Caco-2 (cell line): ENCODE data around the gene GPBP1L1. TPM values are rescaled to one million over a fixed set of nuclear protein-coding genes. Genes with fewer than 3 reads are reported as not detected.

Experiments used
- BruUV-seq: library from RNA; stranded (reverse); fragments of 400-500 nt; replicated peaks from 2 replicates; lab custom pipeline; 2021; lab: Mats Ljungman, UMichigan
- CTCF ChIA-PET: fragments of 300-600 bp; sonication (Branson Sonifier 250); formaldehyde crosslinking; loops from one replicate; lab custom pipeline; 2022; ENCODE audit warnings: antibody characterized with exemption; lab: Charles Lee
- POLR2A ChIA-PET: fragments of 300-600 bp; sonication (Branson Sonifier 250); formaldehyde crosslinking; loops from one replicate; lab custom pipeline; 2022; ENCODE audit warnings: antibody characterized with exemption; lab: Charles Lee
- DNase-seq, 2 experiments: peaks; one replicate each; pipeline versions ENCODE4 v3.0.0 to v3.0.0-alpha.2; 2020 to 2022
- H3K27me3 ChIP-seq: replicated peaks from 2 replicates; pipeline ENCODE4 v1.6.0; 2011; ENCODE audit warnings: low read length; ENCODE audit not compliant: control insufficient read depth, insufficient read depth
- H3K36me3 ChIP-seq: 2 replicates; pipeline ENCODE4 v1.5.1; 2011; ENCODE audit warnings: low read length; ENCODE audit not compliant: control insufficient read depth, insufficient read depth
- H3K4me1 ChIP-seq: fragments of 250-450 bp; sonication (Bioruptor Pico); 2 replicates; pipeline ENCODE4 v1.5.1; 2020; ENCODE audit warnings: mild to moderate bottlenecking
- H3K4me3 ChIP-seq: 2 replicates; pipeline ENCODE4 v1.5.1; 2011; ENCODE audit warnings: low read depth, mild to moderate bottlenecking, control low read depth, low read length
- H3K9me3 ChIP-seq: fragments of 250-450 bp; sonication (Bioruptor Pico); 2 replicates; pipeline ENCODE4 v1.5.1; 2020; ENCODE audit warnings: mild to moderate bottlenecking, moderate library complexity
- H3K27ac Mint-ChIP-seq: one replicate; pipeline ENCODE4 v1.8.0; 2022; ENCODE audit warnings: mixed read lengths; ENCODE audit not compliant: unreplicated experiment
- H3K27me3 Mint-ChIP-seq: one replicate; pipeline ENCODE4 v1.8.0; 2022; ENCODE audit warnings: mixed read lengths; ENCODE audit not compliant: insufficient read depth, unreplicated experiment
- H3K36me3 Mint-ChIP-seq: one replicate; pipeline ENCODE4 v1.8.0; 2022; ENCODE audit warnings: mild to moderate bottlenecking, mixed read lengths; ENCODE audit not compliant: insufficient read depth, unreplicated experiment
- H3K4me1 Mint-ChIP-seq: one replicate; pipeline ENCODE4 v1.8.0; 2022; ENCODE audit warnings: low read depth, mixed read lengths; ENCODE audit not compliant: unreplicated experiment
- H3K4me3 Mint-ChIP-seq: one replicate; pipeline ENCODE4 v1.8.0; 2022; ENCODE audit warnings: mild to moderate bottlenecking, moderate library complexity, mixed read lengths; ENCODE audit not compliant: unreplicated experiment
- H3K9me3 Mint-ChIP-seq: one replicate; pipeline ENCODE4 v1.8.0; 2022; ENCODE audit warnings: mixed read lengths; ENCODE audit not compliant: unreplicated experiment
- intact Hi-C: fragments of 100-400 bp; cut with micrococcal nuclease; formaldehyde crosslinking; loops from one replicate; pipeline ENCODE4 v1.10.0; 2022; ENCODE audit not compliant: unreplicated experiment
- total RNA-seq: library from RNA; stranded (reverse); gene quantifications from 2 replicates; pipeline ENCODE4 v1.2.3, GENCODE V29; 2022
- TF ChIP-seq, protein P1 (sequence below), 2 experiments: fragments of 200-600 bp in 1 of 2; IDR thresholded peaks; 1 replicate in 1 of 2; 2 replicates in 1 of 2; pipeline versions ENCODE4 v1.5.1 to v1.8.0; 2011 to 2022; ENCODE audit warnings: antibody characterized with exemption in 1 of 2, control low read depth in 1 of 2, inconsistent platforms in 1 of 2, low read depth in 1 of 2, low read length in 1 of 2, mild to moderate bottlenecking in 1 of 2, moderate library complexity in 1 of 2; ENCODE audit not compliant: insufficient read depth in 1 of 2, severe bottlenecking in 1 of 2, unreplicated experiment in 1 of 2

The GPBP1L1 gene
- total RNA-seq, 1 experiment from 2014 or later, result 61.8 TPM

DNA sequence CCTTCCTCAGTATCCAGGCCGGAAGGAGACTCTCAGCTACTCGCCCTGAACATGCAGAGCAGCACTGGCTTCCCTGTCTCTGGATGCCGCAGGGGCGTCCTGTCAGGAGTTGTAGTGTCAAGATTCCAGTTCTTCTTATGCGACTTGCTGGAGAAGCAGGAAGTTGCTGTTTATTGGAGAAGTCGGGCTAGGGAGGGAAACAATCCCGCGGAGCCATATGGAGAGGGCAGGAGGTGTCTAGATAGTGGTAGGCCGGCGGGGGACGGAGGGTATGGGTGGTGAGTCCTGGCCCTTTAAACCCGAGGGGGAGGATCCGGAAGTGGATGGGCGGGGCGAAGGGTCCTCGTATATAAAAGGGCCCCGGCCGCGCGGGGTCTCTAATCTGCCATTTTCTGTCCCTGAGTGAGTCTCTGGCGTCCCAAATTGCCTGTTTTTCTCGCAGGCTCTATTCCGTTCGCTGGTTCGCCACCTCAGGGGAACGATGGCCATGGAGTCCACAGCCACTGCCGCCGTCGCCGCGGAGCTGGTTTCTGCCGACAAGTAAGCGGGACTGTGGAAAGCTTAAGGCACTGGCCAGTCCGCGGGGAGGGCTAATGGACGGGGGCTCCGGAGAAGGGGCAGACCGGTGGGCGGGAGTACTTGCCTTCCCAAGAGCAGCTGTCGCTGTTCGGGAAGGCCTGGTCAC is 102.5 kb downstream of the GPBP1L1 start, which contains the start of gene NASP:
Gene NASP (plus strand): TSS at position 376 of the 685 bp plus-strand sequence. CDS start 106 bp downstream, at position 482.
- 0 out of 2 replicates have a peak, but pooled peaks cover 4% of the 10 kb centered on the region for H3K4me1 ChIP-seq
- TF ChIP-seq, protein P1, sequence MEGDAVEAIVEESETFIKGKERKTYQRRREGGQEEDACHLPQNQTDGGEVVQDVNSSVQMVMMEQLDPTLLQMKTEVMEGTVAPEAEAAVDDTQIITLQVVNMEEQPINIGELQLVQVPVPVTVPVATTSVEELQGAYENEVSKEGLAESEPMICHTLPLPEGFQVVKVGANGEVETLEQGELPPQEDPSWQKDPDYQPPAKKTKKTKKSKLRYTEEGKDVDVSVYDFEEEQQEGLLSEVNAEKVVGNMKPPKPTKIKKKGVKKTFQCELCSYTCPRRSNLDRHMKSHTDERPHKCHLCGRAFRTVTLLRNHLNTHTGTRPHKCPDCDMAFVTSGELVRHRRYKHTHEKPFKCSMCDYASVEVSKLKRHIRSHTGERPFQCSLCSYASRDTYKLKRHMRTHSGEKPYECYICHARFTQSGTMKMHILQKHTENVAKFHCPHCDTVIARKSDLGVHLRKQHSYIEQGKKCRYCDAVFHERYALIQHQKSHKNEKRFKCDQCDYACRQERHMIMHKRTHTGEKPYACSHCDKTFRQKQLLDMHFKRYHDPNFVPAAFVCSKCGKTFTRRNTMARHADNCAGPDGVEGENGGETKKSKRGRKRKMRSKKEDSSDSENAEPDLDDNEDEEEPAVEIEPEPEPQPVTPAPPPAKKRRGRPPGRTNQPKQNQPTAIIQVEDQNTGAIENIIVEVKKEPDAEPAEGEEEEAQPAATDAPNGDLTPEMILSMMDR (IDR thresholded peaks at IDR 0.05; ENCODE audit: insufficient read depth in 1 of 2, low read depth in 1 of 2, low read length in 1 of 2, severe bottlenecking in 1 of 2, unreplicated experiment in 1 of 2), result no peak
- H3K36me3 ChIP-seq, result no peaks in the 10 kb centered on the region
- POLR2A ChIA-PET, result interaction anchor here (0.8 to 1.3 kb wide), 8 partner anchors 33 to 280 kb away, joined by 3 to 9 read pairs (median 4); partner anchors contain the start of genes AKR1A1, GPBP1L1, PRDX1 and TESK2
- H3K9me3 ChIP-seq, result no peaks in the 10 kb centered on the region
- TSS peak; percentile 51 for BruUV-seq
- no peaks in the 10 kb centered on the region for H3K27me3 Mint-ChIP-seq
- peak; percentile 85 to 90 for DNase-seq
- H3K9me3 Mint-ChIP-seq, result no peaks in the 10 kb centered on the region
- peak within 1 kb of the TSS; percentile 86 for H3K4me3 ChIP-seq
- H3K27ac Mint-ChIP-seq, result peak within 1 kb of the TSS; percentile 98
- H3K36me3 Mint-ChIP-seq, result peaks cover 33% of the 10 kb centered on the region
- H3K4me1 Mint-ChIP-seq, result no peaks in the 10 kb centered on the region
- intact Hi-C loops, result loop anchor here (5.0 kb wide), 1 partner anchor 103 kb away; the partner anchor contains the start of genes GPBP1L1 and TMEM69
- CTCF ChIA-PET, result interaction anchor here (0.9 to 1.0 kb wide), 2 partner anchors 14 to 33 kb away, joined by 3 to 4 read pairs; partner anchors contain the start of gene AKR1A1
- no peaks in the 10 kb centered on the region for H3K27me3 ChIP-seq
- peak within 1 kb of the TSS; percentile 97 for H3K4me3 Mint-ChIP-seq

DNA sequence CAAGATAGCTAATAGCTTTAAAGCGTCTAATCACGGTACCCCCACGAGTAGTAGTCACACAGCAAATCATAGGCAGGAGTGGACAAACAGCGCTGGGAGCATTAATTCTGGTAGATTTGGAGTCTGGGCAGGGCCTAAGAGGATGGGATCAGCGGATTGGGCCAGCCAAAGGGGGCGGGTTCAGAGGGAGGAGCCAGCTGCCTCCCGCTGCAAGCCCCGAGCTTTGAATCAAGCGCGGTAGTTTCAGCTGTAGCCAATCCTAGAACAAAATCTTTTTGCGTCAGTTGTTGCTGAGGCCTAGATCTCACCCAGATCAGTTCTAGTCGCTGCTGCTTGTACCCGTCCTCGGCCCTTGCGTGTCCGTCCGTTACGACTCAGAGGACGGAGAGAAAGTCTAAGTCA is 103.1 kb downstream of the GPBP1L1 start:
- peak; percentile 93 to 94 for DNase-seq
- H3K9me3 ChIP-seq, result no peaks in the 10 kb centered on the region
- no peaks in the 10 kb centered on the region for H3K27me3 Mint-ChIP-seq
- H3K36me3 ChIP-seq, result no peaks in the 10 kb centered on the region
- intact Hi-C loops, result loop anchor here (5.0 kb wide), 1 partner anchor 104 kb away; the partner anchor contains the start of genes GPBP1L1 and TMEM69
- H3K4me1 Mint-ChIP-seq, result no peaks in the 10 kb centered on the region
- peak overlapping the region; percentile 86 for H3K4me3 ChIP-seq
- H3K4me1 ChIP-seq, result 0 out of 2 replicates have a peak, but pooled peaks cover 4% of the 10 kb centered on the region
- peak overlapping the region; percentile 97 for H3K27ac Mint-ChIP-seq
- no peaks in the 10 kb centered on the region for H3K9me3 Mint-ChIP-seq
- POLR2A ChIA-PET, result interaction anchor here (0.8 to 1.3 kb wide), 7 partner anchors 32 to 280 kb away, joined by 3 to 9 read pairs (median 4); partner anchors contain the start of genes AKR1A1, GPBP1L1, PRDX1 and TESK2
- H3K4me3 Mint-ChIP-seq, result peak overlapping the region; percentile 97
- no peaks in the 10 kb centered on the region for H3K27me3 ChIP-seq
- peaks cover 31% of the 10 kb centered on the region for H3K36me3 Mint-ChIP-seq
- TF ChIP-seq, protein P1 (IDR thresholded peaks at IDR 0.05; ENCODE audit: insufficient read depth in 1 of 2, low read depth in 1 of 2, low read length in 1 of 2, severe bottlenecking in 1 of 2, unreplicated experiment in 1 of 2), result no peak
- CTCF ChIA-PET, result interaction anchor here (0.9 kb wide), 1 partner anchor 14 kb away, joined by 4 read pairs; no protein-coding TSS in a partner anchor
- TSS peak; percentile 93 for BruUV-seq

Other genes with a start within 250 kb of the GPBP1L1 start
- gene TESK2, start 195.4 kb downstream of the GPBP1L1 start, total RNA-seq, result 11.9 and 14.7 TPM in 2 replicates
- gene CCDC163, start 186.5 kb downstream of the GPBP1L1 start, total RNA-seq, result 2.8 and 3.0 TPM in 2 replicates
- 5.0 and 6.7 TPM in 2 replicates for gene MMACHC, start 186.2 kb downstream of the GPBP1L1 start, total RNA-seq
- 637 and 684 TPM in 2 replicates for gene PRDX1, start 164.6 kb downstream of the GPBP1L1 start, total RNA-seq
- 119 and 129 TPM in 2 replicates for gene AKR1A1, start 135.7 kb downstream of the GPBP1L1 start, total RNA-seq
- 174 and 183 TPM in 2 replicates for gene NASP, start 102.5 kb downstream of the GPBP1L1 start, total RNA-seq
- 1.9 and 2.4 TPM in 2 replicates for gene CCDC17, start 62.5 kb downstream of the GPBP1L1 start, total RNA-seq
- 21.5 and 29.3 TPM in 2 replicates for gene TMEM69, start 1.6 kb upstream of the GPBP1L1 start, total RNA-seq
- gene IPP, start 64.1 kb upstream of the GPBP1L1 start, total RNA-seq, result 7.6 and 7.9 TPM in 2 replicates
- gene MAST2, start 117.1 kb upstream of the GPBP1L1 start, total RNA-seq, result 43.3 and 49.6 TPM in 2 replicates